ENCODE measurements around the gene SLCO1B3. TPM values are rescaled to one million over a fixed set of nuclear protein-coding genes. Genes with fewer than 3 reads are reported as not detected.

SLCO1B3 gene
- total RNA-seq, 2 donors from 2014 or later: 0.93 TPM; not detected in 1

DNA sequence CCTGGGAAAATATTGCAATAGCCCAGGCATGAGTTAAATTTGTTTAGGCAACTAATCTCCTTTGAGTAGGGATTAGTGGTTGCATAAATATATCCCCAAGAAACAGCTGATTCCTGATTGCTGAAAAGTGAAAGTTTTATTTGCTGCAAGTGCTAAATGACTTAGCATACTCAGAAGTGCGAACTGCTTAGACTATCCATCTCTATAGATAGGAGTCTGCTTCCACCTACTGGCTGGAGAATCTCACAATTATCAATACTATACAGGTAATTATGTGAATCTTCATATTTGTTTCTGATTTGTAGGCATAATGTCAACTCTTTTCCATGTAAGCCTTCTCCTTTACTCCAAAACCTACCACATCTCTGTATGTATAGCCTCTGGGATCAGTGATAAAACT, 12.0 kb upstream of the SLCO1B3 start:
- intact Hi-C loops (cut with DNase I): loop anchor here (2.0 to 5.0 kb wide), 2 partner anchors 86 to 152 kb away; no protein-coding TSS in a partner anchor

DNA sequence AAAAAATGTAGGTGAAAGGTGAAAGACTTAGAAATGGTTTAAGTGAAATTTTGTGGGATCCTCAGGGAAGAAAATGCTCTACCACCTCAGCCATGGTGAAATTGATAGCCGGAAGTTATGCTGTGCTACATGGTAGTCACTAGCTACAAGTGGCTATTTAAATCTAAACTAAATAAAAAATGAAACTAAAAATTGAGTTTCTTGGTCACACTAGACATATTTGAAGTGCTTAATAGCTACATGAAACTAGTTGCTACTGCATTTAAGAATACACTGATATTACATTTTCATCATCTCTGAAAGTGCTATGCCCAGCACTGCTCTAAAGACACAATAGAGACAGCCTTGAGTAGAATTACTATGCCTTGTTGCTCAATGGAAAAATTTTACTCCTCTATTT, 10.3 kb upstream of the SLCO1B3 start:
- intact Hi-C loops (cut with DNase I): no loop called here
- Histone ChIP-seq H3K9me3 (no peaks in the 10 kb centered on the region), H3K4me3 (no peak overlapping the region), H3K4me1 (no peaks in the 10 kb centered on the region), H3K27me3 (no peaks in the 10 kb centered on the region), H3K27ac (no peak overlapping the region), H3K36me3 (no peaks in the 10 kb centered on the region), H3K9ac (ENCODE audit: low read depth in 2 of 2, low read length in 2 of 2) (no peak overlapping the region)
- TF ChIP-seq, protein P1, sequence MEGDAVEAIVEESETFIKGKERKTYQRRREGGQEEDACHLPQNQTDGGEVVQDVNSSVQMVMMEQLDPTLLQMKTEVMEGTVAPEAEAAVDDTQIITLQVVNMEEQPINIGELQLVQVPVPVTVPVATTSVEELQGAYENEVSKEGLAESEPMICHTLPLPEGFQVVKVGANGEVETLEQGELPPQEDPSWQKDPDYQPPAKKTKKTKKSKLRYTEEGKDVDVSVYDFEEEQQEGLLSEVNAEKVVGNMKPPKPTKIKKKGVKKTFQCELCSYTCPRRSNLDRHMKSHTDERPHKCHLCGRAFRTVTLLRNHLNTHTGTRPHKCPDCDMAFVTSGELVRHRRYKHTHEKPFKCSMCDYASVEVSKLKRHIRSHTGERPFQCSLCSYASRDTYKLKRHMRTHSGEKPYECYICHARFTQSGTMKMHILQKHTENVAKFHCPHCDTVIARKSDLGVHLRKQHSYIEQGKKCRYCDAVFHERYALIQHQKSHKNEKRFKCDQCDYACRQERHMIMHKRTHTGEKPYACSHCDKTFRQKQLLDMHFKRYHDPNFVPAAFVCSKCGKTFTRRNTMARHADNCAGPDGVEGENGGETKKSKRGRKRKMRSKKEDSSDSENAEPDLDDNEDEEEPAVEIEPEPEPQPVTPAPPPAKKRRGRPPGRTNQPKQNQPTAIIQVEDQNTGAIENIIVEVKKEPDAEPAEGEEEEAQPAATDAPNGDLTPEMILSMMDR (IDR thresholded peaks at IDR 0.05): no peak
- DNase-seq: no peak

More for the DNA sequence above, 12.0 kb upstream of the SLCO1B3 start:
- H3K4me1 ChIP-seq: no peaks in the 10 kb centered on the region
- H3K9me3 ChIP-seq: no peaks in the 10 kb centered on the region
- no peak overlapping the region for H3K27ac ChIP-seq
- no peaks in the 10 kb centered on the region for H3K36me3 ChIP-seq
- TF ChIP-seq, protein P1 (IDR thresholded peaks at IDR 0.05): peak; percentile 36
- no peak overlapping the region for H3K4me3 ChIP-seq
- H3K9ac ChIP-seq (ENCODE audit: low read depth in 2 of 2, low read length in 2 of 2): no peak overlapping the region
- no peaks in the 10 kb centered on the region for H3K27me3 ChIP-seq
- no peak for DNase-seq

- Histone ChIP-seq H3K9me3 (no peaks in the 10 kb centered on the region), H3K27ac (no peak overlapping the region), H3K27me3 (no peaks in the 10 kb centered on the region), H3K4me3 (no peak overlapping the region), H3K36me3 (no peaks in the 10 kb centered on the region), H3K9ac (ENCODE audit: low read depth in 2 of 2, low read length in 2 of 2) (no peak overlapping the region), H3K4me1 (no peaks in the 10 kb centered on the region)
- DNase-seq: no peak
- TF ChIP-seq, protein P1 (IDR thresholded peaks at IDR 0.05): no peak
- intact Hi-C loops (cut with DNase I): no loop called here
These were observed 9.5 kb upstream of the SLCO1B3 start for GRCh38 chr12:20801035-20801434.

DNA sequence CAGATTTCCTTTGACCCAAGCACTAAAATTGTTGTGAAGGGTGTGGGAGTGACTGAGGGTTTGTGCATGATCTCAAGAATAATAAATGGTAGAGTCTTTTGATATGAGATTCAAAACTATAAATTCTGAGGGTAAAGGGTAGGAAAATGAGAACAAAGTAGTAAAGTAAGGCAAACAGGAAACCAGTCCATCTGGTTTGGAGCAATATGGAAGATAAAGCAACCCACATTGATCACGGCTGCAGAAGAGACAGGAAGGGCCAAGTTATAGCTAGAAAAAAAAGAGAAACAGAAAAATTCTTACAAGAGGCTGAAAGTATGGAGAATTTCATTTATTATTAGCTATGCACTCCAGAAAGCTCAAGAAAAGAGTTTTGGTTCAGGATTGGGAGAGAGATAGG, 4.6 kb upstream of the SLCO1B3 start:
- H3K9ac ChIP-seq (ENCODE audit: low read depth in 2 of 2, low read length in 2 of 2): no peak overlapping the region
- DNase-seq: no peak
- TF ChIP-seq, protein P1 (IDR thresholded peaks at IDR 0.05): no peak

GRCh38 chr12:20807192-20808080, 3.1 kb upstream of the SLCO1B3 start:
- Histone ChIP-seq H3K4me3 (no peak overlapping the region), H3K27ac (no peak overlapping the region), H3K27me3 (no peaks in the 10 kb centered on the region), H3K36me3 (no peaks in the 10 kb centered on the region), H3K9ac (ENCODE audit: low read depth in 2 of 2, low read length in 2 of 2) (no peak overlapping the region), H3K4me1 (no peaks in the 10 kb centered on the region), H3K9me3 (no peaks in the 10 kb centered on the region)
- intact Hi-C loops (cut with DNase I): no loop called here
- no peak for DNase-seq
- TF ChIP-seq, protein P1 (IDR thresholded peaks at IDR 0.05): no peak

More for the DNA sequence above, 4.6 kb upstream of the SLCO1B3 start:
- Histone ChIP-seq H3K27me3 (no peaks in the 10 kb centered on the region), H3K36me3 (no peaks in the 10 kb centered on the region), H3K4me1 (no peaks in the 10 kb centered on the region), H3K27ac (no peak overlapping the region), H3K4me3 (no peak overlapping the region), H3K9me3 (no peaks in the 10 kb centered on the region)
- intact Hi-C loops (cut with DNase I): no loop called here

Measured in colonic mucosa (tissue), 4 donors.